OCI-LY3 (cell line): Measurements from ENCODE around the gene AUTS2.

Experiments used
- H2AFZ ChIP-seq: fragments of 200-600, 300-600 bp; shearing (Covaris generic); 2 replicates; pipeline ENCODE4 v1.6.0; 2014; ENCODE audit warnings: antibody characterized with exemption, low read depth, low read length
- H3K27ac ChIP-seq: fragments of 200-600, 300-600 bp; sonication (generic); 2 replicates; pipeline ENCODE4 v1.5.1; 2014; ENCODE audit warnings: mild to moderate bottlenecking, low read length, moderate library complexity, mixed read lengths
- H3K27me3 ChIP-seq: fragments of 200-600, 300-600 bp; sonication (generic); 2 replicates; pipeline ENCODE4 v1.6.1; 2014; ENCODE audit warnings: low read depth, low read length, mixed read lengths
- H3K36me3 ChIP-seq: fragments of 200-600, 300-600 bp; sonication (generic); replicated peaks from 2 replicates; pipeline ENCODE3; 2014; ENCODE audit warnings: low read depth, low read length, mixed read lengths
- H3K4me1 ChIP-seq: fragments of 300-600, 200-600 bp; sonication (generic); 2 replicates; pipeline ENCODE4 v1.6.1; 2014; ENCODE audit warnings: low read length, mixed read lengths
- H3K4me2 ChIP-seq: fragments of 200-600, 300-600 bp; sonication (generic); 2 replicates; pipeline ENCODE4 v1.6.1; 2014; ENCODE audit warnings: low read length, mixed read lengths
- H3K4me3 ChIP-seq: fragments of 300-600, 200-600 bp; sonication (generic); 2 replicates; pipeline ENCODE4 v1.5.1; 2014; ENCODE audit warnings: antibody characterized with exemption, mild to moderate bottlenecking, low read length, moderate library complexity
- H3K79me2 ChIP-seq: fragments of 300-600, 200-600 bp; shearing (Covaris generic); 2 replicates; pipeline ENCODE4 v1.6.1; 2014; ENCODE audit warnings: mild to moderate bottlenecking, low read length, mixed read lengths
- H3K9ac ChIP-seq: fragments of 300-600, 200-600 bp; shearing (Covaris generic); 2 replicates; pipeline ENCODE4 v1.6.0; 2014; ENCODE audit warnings: mild to moderate bottlenecking, low read length, moderate library complexity
- H3K9me3 ChIP-seq: fragments of 200-600, 300-600 bp; shearing (Covaris generic); 2 replicates; pipeline ENCODE4 v1.6.1; 2014; ENCODE audit warnings: low read length, mixed read lengths; ENCODE audit not compliant: insufficient read depth
- H4K20me1 ChIP-seq: fragments of 200-600, 300-600 bp; sonication (generic); 2 replicates; pipeline ENCODE4 v1.6.1; 2016; ENCODE audit warnings: low read length, mixed read lengths; ENCODE audit not compliant: insufficient read depth
- EZH2phosphoT487 ChIP-seq: fragments of 200-600 bp; shearing (Covaris generic); IDR thresholded peaks from 2 replicates; pipeline ENCODE4 v1.6.1; 2018; ENCODE audit warnings: antibody characterized with exemption, mixed run types, low read depth
- TF ChIP-seq, protein P1 (sequence below): fragments of 200-600, 300-600 bp; sonication (generic); IDR thresholded peaks from 2 replicates; pipeline ENCODE4 v1.5.1; 2014; ENCODE audit warnings: antibody characterized with exemption, low read length, low read depth

AUTS2 gene

GRCh38 chr7:69823151-69823744 lies 225.0 kb downstream of the AUTS2 start:
- peaks cover 3% of the 10 kb centered on the region; the same call in 1 of the 2 replicates for H3K27me3 ChIP-seq
- no peak overlapping the region for H2AFZ ChIP-seq
- H3K4me1 ChIP-seq, result no peaks in the 10 kb centered on the region
- no peak overlapping the region for H3K4me2 ChIP-seq
- no peak overlapping the region for H3K9ac ChIP-seq
- H3K36me3 ChIP-seq, result no peaks in the 10 kb centered on the region
- H3K79me2 ChIP-seq, result no peaks in the 10 kb centered on the region
- peaks cover 8% of the 10 kb centered on the region; the same call in 1 of the 2 replicates for H3K9me3 ChIP-seq
- no peaks in the 10 kb centered on the region for H4K20me1 ChIP-seq
- no peak for TF ChIP-seq EZH2phosphoT487
- TF ChIP-seq, protein P1, sequence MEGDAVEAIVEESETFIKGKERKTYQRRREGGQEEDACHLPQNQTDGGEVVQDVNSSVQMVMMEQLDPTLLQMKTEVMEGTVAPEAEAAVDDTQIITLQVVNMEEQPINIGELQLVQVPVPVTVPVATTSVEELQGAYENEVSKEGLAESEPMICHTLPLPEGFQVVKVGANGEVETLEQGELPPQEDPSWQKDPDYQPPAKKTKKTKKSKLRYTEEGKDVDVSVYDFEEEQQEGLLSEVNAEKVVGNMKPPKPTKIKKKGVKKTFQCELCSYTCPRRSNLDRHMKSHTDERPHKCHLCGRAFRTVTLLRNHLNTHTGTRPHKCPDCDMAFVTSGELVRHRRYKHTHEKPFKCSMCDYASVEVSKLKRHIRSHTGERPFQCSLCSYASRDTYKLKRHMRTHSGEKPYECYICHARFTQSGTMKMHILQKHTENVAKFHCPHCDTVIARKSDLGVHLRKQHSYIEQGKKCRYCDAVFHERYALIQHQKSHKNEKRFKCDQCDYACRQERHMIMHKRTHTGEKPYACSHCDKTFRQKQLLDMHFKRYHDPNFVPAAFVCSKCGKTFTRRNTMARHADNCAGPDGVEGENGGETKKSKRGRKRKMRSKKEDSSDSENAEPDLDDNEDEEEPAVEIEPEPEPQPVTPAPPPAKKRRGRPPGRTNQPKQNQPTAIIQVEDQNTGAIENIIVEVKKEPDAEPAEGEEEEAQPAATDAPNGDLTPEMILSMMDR, result no peak
- no peak overlapping the region for H3K4me3 ChIP-seq
- no peak overlapping the region for H3K27ac ChIP-seq

GRCh38 chr7:69825113-69825972 lies 227.1 kb downstream of the AUTS2 start:
- no peak for TF ChIP-seq EZH2phosphoT487
- TF ChIP-seq, protein P1, result no peak
- Histone ChIP-seq H3K4me3 (no peak overlapping the region), H2AFZ (no peak overlapping the region), H3K27ac (no peak overlapping the region), H3K9ac (no peak overlapping the region), H3K36me3 (no peaks in the 10 kb centered on the region), H4K20me1 (no peaks in the 10 kb centered on the region), H3K4me2 (no peak overlapping the region), H3K27me3 (peaks cover 3% of the 10 kb centered on the region; the same call in 1 of the 2 replicates), H3K79me2 (no peaks in the 10 kb centered on the region), H3K9me3 (peaks cover 8% of the 10 kb centered on the region; the same call in 1 of the 2 replicates), H3K4me1 (no peaks in the 10 kb centered on the region)

- H3K9me3 ChIP-seq, result peaks cover 8% of the 10 kb centered on the region; the same call in 1 of the 2 replicates
- H3K4me2 ChIP-seq, result no peak overlapping the region
- H3K4me3 ChIP-seq, result no peak overlapping the region
- no peak overlapping the region for H2AFZ ChIP-seq
- H3K79me2 ChIP-seq, result no peaks in the 10 kb centered on the region
- peaks cover 3% of the 10 kb centered on the region; the same call in 1 of the 2 replicates for H3K27me3 ChIP-seq
- no peaks in the 10 kb centered on the region for H4K20me1 ChIP-seq
- TF ChIP-seq EZH2phosphoT487, result no peak
- no peak overlapping the region for H3K27ac ChIP-seq
- no peaks in the 10 kb centered on the region for H3K36me3 ChIP-seq
- no peaks in the 10 kb centered on the region for H3K4me1 ChIP-seq
- no peak overlapping the region for H3K9ac ChIP-seq
Observed at GRCh38 chr7:69826283-69826682, 228.0 kb downstream of the AUTS2 start.

GRCh38 chr7:69827140-69827539 lies 228.9 kb downstream of the AUTS2 start:
- no peak overlapping the region for H3K9ac ChIP-seq
- H3K4me2 ChIP-seq, result no peak overlapping the region
- TF ChIP-seq EZH2phosphoT487, result no peak
- TF ChIP-seq, protein P1, result no peak
- H3K79me2 ChIP-seq, result no peaks in the 10 kb centered on the region
- peaks cover 8% of the 10 kb centered on the region; the same call in 1 of the 2 replicates for H3K9me3 ChIP-seq
- no peak overlapping the region for H2AFZ ChIP-seq
- no peaks in the 10 kb centered on the region for H4K20me1 ChIP-seq
- H3K4me1 ChIP-seq, result no peaks in the 10 kb centered on the region
- no peak overlapping the region for H3K27ac ChIP-seq
- H3K4me3 ChIP-seq, result no peak overlapping the region
- H3K36me3 ChIP-seq, result no peaks in the 10 kb centered on the region
- H3K27me3 ChIP-seq, result peaks cover 3% of the 10 kb centered on the region; the same call in 1 of the 2 replicates
